ENCODE results near the gene GPD1L.

GPD1L gene

DNA sequence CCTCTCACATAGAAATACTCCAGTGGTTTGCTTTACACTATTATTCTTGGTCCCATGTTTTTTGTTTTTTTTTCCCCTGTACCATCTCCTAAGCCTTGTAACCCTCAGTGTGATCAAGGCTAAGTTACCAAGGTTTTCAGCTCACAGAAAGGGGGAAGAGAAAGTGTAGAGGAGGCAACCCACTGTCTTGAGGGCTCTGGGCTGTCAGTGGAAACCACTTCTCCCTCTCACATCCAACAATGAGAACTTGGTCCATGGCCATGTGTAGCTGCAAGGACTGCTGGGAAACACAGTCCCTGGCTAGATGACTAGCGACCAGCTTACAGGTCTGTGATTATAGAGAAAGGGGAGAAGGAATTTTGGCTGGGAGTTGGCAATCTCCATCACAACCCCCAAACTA is 30.3 kb downstream of the GPD1L start:
- DNase-seq, result no peak

DNA sequence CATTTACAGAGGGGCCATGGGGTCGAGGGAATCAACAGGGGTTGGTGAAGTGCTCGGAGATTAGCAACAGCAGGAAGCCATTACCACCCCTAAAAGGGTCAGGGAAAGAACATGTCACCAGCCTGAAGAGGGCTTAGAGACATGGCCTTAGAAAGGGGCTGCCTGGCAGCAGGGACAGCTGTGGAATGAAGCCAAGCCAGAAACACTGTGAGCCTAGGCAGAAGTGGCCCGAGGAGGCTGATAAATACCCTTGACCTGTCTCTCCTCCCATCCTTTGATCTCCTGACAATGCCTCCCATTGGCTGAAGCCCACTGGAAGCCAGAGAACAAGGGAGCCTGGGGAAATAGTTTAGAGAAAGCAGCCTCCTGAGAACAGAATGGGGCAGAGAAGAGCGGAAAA is 31.4 kb downstream of the GPD1L start:
- no peak for DNase-seq

DNA sequence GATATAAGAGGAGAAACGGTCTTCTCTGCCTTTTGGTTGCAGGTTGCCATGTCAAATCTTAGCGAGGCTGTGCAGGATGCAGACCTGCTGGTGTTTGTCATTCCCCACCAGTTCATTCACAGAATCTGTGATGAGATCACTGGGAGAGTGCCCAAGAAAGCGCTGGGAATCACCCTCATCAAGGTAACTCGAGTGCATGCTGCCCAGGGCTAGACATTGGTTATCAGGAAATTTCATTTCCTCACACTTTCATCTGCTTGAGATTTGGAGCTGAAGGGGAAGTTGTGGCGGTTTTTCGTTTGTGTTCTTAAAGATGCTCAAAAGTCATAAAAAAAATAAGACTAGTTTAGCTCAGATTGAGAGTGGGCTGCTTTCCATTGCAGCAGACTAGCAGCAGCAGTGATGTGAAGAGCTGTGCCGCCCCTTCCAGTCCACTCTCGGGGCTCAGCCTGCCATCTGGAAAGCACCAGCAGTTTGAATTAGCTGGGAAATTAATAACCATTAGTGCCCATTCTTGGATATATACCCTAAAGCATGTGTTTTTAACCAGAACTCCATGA is 32.2 kb downstream of the GPD1L start:
- no peak for DNase-seq

DNA sequence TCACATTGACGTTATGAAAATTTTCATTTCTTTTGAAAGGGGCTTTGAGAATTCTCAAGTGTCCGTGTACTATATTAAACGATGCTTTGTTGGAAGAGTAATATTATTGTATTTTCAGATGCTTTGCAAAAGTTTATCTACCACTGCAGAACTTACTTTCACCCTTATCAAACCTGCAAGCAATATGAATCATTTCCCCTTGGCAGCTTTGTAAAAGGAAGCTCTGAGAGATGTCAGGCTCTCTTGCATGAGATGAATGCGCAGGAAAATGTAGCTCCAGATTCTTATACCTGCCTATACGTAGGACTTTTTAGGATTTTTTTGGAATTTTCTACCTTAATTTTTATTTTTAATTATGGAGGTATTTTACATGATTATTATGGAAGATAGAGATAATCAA is 34.5 kb downstream of the GPD1L start:
- DNase-seq, result no peak

DNA sequence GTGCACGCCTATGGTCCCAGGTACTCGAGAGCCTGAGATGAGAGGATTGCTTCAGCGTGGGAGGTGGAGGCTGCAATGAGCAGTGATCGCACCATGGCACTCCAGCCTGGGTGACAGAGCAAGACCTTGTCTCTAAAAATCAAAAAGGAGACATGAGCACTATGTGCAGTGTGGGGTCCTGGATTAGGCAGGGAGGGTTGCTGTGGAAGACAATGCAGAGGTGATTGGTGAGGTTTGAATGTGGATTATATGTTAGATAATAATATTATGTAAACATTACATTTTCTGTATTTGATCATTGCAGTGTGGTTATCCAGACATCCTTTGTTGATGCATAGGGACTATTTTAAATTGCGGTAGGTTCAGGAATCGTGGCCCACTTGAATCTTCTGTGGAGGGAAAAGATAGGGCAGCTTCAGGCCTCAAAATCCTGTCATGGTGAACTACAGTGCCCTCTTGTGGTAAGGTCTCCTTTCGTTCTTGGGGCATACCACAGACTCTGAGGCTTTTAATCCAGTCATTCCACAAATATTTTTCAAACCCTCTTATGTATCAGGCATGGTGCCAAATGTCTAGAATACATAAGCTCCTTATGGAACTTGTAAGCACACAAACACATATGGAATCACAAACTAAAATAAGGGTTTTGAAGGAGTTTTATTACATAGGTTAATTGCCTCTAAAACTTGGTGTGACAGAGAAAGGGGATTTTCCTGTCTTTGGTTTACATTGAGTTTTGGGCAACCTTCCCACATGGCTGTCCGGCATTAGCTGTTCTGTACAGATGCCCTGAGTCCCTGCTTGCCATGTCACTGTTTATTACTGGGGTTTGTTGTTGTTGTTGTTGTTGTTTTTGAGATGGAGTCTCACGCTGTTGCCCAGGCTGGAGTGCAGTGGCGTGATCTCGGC is 37.7 kb downstream of the GPD1L start:
- DNase-seq, result peak; percentile 46

DNA sequence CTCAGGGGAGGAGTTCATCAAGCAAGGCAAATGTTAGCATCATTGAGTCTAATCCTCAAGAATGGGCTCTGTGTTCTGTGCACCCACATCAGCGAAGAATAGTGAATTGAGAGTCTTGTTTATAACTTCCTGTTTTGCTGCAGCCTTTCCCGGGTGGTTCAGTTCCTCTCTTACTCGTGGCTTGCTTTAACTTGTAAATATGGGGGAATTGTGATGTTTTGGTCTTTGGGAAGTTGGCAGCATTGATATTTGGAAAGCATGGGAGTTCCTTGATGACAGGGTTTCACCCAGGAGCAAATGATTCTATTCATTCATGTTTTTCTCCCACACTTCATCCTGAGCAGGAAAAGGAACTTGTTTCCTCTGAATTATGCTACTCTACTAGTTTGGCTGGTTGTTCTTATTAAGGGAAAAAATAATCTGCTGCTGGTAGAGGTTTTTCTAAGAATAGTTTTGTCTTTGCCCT is 40.4 kb downstream of the GPD1L start:
- DNase-seq, result no peak

DNA sequence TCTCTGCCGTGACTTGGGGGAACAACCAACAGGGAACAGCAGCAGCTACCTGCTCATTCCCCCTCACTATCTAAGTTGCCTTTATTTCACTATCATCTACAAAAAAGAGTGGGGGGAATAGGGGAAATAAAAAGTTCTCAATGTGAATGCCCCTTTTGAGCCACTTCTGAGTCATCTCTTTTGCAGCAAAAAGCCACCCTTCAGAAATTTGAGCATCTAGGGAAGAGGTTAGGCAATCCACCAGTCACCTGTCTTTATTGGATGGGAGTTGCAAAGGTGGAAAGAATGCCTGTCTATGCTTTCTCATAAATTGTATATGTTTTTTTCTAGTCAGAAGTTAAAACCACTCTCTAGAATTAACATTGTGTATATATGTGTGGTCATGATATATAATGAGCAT is 41.1 kb downstream of the GPD1L start:
- DNase-seq, result no peak

DNA sequence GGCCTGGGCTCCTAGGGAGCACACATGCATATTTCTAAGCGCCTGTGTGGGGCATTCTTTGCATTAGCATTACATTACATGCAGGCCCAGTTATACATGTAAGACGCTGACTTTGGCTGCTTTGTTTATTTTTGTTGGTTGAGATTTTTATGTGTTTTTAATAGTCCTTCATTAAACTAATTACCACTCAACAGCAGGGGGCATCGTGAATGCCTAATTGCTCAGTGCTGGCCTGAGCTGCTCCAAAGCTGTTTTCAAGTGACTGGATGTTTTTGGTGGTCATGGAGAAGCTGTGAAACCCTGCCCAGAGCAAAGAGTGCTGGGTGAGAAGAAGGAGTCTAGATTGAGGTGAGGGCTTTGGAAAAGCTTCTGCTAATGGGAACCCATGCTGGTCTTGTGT is 41.5 kb downstream of the GPD1L start:
- no peak for DNase-seq

DNA sequence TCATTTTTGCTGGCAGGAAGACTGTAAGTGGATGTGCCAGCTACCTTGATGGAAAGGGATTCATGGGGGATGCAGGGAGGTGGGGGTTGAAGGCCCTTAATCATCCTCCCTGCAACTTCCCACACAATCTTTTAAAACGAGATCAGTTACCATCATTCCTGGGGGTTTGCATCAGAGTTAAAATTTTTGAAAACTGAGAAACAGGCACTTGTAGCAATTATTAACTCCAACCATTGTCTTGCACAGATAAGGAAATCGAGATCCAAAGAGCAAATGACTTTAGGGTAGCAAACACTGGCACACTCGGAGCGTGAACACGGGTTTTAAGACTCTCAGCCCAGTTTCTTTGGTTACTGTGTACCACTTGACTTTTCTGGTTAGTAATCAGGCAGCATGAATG is 41.9 kb downstream of the GPD1L start:
- no peak for DNase-seq

DNA sequence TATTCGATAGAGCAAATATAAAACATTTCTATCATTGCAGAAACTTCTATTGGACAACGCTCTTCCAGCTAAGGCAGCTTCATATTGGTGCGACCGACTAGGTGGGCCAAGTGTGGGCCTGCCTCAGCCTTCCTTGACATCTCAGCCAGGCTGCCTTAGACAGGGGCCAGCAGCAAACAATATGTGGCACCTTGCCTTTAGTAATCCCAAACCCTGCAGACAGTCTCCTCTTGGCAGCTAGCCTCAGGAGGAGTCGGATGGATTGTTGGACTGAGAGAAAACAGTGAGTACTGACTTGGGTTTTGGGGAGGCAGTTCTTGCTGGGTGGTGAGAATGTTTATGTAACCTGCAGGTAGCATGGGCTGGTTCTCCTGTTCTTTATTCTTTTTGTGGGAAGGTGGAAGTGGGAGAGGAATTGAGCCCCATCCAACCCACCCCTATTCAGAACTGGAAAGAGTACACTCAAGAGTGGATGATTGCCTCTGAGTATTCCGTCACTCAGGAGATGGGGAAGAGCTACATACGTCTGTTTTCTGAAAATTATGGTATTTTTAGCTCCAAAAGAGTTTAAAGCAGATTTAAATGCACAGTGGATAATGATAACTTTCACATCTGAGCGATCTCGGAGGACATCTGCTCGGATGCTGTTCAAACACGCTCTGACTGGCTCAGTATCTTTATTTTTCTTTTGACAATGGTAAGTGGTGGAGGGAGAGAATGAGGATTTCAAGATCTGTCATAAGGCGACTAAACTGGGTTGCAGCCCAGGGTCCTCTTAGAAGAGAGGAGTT is 47.2 kb downstream of the GPD1L start:
- DNase-seq, result no peak

DNA sequence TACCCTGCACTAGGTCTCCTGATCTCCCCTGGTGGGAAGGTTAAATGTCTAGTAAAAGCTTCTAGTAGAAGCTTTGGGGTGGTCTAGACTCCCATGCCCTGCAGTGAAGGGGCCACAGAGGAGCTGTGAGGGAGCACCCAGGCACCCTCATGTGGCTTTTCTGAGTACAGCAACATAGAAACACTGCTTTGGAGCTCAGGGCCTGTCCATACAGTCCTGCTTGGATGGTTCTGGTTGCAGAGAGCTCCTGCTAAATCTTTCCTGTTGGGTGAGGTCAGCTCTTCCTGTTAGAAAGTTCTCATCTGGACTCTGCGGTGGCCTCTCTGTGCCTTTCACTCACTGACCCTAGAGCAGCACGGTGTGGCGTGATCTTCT is 47.8 kb downstream of the GPD1L start:
- DNase-seq, result no peak

DNA sequence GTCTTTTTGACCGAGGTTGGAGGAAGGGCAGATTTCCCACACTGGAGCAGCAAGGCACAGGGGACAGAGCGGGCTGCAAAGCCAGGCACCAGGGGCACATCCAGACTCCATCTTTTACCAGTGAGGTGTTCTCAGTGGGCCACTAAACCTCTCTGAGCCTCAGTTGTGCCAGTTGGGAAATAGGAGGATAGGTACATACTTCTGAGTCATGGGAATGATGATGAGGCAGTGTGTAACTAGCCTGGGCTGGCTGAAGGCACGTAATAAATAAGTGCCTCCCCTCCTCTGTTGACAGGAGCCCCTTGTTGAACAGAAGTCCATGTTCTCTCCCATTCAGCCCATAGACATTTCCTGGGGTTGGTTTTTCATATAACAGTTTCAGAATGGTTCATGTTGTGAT is 48.7 kb downstream of the GPD1L start:
- DNase-seq, result no peak

DNA sequence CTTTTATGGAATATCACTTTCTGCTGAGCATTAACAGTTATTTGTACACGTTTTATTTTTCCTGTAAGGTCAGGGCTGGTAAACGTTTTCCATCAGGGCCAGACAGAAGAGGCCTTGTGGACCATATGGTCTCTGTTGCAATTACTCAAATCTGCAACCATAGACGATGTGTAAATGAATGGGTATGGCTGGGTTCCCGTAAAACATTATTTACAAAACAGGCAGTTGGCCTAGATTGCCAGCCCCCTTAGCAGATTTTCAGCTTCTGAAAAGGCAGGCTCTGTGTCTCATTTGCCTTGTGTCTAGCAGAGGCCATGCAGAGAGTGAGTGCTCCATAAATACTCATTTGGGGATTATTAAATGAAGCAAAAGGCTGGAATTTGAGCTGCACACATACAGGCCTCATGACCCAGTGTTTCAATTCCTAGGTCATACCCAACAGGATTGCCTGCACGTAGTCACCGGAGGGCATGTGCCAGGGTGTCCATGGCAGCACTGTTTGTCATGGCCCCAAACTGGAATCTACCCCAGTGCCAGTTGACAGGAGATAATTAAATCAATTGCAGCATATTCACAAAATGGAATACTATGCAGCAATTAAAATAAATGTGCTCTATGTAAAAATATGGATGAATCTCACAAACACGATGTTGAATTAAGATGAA is 51.3 kb downstream of the GPD1L start:
- DNase-seq, result no peak

DNA sequence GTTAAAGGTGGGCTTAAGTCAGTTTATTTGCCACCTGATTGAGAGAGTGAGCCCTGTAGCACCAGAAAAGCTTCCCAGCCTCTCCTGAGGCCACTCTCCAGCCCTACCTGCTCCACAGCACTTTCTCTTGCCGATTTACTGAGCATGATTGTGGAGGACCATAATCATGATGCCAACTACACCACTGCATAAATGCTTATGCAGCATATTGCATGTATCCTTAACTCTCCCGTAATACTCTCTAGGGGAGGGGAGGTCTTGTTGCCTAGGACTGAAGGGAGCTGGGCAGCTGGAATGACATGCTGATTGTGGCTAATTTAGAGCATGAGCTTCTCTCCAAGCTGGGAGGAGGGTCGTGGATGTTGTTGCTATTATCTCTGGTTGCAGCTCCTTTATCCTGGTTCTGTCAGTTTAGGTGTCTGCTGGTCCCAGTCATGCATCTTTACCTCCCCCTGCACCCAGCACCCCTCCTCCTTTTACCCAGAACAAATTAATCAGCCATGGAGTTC is 54.3 kb downstream of the GPD1L start:
- no peak for DNase-seq

DNA sequence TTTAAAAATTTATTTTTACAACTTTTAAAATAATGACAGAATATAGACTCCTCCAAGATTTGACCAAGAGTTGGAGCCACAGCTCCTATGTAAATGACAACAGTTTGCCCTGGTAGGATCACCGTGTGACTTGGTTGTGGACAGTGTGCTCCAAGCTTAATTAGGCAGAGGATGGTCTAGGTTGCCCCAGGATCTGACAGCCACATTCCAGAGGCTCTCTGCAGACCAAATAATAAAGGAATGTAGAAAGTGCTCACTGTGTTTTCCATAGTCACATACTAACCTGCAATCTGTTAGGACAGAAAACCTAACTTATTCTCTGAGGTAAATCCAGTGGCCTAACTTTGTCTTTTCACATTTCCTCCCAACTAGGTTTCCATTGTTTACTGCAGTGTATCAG is 59.0 kb downstream of the GPD1L start:
- DNase-seq, result no peak

DNA sequence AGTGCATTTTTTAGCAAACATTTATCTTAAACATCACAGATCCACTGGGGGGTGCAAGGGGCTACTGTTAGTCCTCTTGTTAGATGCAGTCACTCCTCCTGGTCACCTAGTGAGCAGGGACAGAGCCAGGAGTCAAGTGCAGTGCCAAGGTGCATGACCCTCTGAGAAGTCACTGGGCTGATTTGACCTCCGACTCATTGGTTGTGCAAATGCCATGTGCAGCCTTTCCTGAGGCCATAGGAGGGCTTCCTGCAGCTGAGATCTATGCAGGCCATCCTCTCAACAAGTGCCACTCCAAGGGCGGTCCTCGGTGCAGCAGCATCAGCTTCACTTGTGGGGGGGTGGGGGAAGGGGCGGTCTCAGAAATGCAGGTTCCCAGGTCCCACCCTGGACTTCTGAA is 60.2 kb downstream of the GPD1L start:
- DNase-seq, result no peak

DNA sequence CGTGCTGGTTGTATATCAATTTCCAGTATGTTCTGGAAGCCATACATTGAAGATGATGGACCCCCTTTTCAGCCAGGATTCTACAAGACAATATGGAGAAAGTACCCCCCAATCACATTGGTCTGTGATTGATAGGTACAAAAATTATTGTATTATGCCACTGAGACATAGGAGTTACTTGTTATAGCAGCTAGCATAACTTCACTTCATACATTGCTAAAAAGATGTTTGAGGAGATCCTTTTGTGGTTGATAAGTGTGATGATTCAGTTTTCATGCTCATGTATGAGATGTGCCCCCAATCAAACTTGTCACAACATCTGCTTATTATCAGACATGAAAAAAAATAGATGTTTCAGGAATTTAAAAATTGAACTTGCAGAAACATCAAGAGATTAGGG is 66.0 kb downstream of the GPD1L start:
- no peak for DNase-seq

DNA sequence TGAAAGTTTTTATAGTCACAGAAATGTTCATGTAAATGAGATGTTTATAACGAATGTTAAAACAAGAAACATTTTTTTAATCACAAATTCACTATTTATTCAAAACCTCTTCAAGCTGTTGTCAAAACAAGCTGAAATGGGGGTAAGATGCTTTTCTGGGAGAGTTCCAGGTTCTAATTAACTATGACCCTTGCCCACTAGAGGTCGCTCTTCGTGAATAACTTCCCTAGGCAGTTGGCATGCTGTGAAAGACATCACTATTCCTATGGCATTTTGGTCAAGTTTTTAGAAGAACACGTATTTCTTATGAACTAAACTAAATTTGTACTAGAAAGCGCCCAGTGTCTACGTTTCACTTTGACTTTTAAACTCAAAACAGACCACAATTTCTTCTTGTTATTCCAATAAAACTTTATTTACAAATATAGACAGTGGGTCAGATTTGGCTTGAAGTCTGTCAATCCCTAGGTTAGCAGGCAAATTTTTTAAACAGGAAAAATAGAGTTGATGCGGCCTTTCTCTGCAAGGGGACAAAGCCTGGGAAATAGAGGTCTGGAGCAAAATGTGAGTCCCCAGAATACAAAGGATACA is 69.3 kb downstream of the GPD1L start:
- DNase-seq, result no peak

DNA sequence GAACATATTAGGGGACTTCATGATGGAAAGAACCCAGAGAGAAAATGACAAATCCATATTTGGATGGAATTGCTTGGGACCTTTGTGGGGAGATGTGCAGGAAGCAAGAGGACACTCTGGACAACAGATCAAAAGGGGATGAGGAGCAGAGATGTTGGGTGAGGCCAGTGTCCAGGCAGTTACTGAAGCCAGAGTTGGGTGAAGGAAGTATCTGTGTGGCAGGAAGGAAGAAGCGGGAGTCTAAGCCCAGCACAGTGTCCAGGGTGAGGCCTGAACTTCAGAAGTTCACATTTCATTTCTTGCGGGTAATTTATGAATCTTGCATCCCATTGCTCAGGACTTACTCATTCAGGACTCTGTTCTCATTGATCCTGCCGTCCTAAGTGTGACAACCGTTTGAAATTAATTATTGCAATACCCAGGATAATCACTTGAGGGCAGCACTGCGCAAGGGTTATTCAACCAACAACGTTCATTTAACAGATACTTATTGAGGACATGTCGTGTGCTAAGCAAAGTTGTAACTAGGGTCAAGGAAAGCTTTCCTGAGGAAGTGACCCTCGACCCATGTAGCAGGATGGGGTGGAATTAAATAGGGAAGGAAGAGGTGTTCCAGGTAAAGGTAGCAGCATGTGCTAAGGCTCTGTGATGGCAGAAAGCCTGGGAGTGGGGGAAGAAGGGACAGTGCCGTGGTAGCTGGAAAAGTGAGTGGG is 70.7 kb downstream of the GPD1L start:
- no peak for DNase-seq

DNA sequence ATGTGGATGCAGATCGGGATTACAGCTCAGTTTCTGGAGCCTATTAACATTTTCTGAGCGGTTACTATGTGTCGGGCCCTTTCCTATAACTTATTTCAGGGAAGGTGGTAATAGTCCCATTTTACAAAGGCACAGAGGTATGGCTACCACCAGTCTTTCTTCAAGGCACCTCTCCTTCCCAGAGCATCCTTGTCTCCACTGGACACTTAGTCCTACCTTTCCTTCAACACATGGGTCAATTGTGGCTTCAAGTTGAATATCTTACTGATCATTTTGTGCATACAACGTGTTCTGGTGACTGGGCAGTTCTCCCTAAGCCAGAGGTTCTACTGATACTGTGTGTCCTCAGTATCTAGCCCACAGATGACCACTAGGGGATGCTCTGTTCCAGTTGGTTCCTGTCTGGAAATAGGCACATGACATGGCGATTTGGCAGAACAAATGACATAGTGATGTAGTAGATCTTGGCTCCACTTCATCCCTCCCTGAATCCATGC is 71.3 kb downstream of the GPD1L start:
- DNase-seq, result peak; percentile 54

DNA sequence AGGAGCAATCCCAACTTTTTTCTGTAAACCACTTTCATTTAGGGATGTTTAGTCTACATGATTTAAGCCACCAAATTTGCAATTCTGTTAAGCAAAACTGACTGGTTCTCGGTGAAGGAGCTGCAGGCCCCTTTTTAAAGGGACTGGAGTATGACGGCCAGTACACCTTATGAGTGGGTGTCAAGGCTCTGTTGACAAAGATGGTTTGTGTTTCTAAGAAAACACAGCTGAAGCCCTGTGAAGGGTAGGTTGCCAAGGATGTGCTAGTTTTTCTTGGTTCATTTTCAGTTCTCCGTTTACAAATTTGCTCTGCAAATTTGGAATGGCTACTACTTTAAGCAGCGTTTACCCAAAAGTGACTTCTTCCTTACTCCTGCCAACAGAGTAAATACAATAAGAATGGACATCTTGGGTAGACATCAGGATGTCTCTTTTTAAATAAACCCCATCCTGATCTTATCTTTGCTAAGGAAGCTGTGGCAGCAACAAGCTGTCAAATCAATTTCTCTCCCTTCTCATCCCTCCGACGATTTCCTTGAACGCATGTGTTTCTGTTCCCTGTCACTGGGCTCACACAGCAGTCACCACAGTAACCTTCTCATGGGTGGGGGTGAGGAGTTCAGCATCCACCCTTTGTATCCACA is 73.8 kb downstream of the GPD1L start:
- DNase-seq, result no peak

Measured in right kidney (tissue), 1 donor.